ENCODE data around the gene TMEM243.

DNA sequence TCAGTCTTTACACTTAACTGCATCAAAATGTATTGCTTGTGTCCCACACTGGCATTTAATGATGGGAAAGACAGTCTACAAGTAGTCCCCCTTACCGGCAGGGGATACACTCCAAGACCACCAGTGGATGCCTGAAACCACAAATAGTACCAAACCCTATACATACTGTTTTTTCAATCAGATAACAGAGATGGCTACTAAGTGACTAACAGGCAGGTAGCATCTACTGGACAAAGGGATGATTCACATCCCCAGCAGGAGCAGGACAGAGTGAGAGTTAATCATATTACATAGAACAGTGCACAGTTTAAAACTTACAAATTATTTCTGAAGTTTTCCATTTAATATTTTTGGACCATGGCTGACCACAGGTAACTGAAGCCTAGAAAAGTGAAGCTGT lies 13.2 kb downstream of the TMEM243 start:
- TF ChIP-seq, protein P1, sequence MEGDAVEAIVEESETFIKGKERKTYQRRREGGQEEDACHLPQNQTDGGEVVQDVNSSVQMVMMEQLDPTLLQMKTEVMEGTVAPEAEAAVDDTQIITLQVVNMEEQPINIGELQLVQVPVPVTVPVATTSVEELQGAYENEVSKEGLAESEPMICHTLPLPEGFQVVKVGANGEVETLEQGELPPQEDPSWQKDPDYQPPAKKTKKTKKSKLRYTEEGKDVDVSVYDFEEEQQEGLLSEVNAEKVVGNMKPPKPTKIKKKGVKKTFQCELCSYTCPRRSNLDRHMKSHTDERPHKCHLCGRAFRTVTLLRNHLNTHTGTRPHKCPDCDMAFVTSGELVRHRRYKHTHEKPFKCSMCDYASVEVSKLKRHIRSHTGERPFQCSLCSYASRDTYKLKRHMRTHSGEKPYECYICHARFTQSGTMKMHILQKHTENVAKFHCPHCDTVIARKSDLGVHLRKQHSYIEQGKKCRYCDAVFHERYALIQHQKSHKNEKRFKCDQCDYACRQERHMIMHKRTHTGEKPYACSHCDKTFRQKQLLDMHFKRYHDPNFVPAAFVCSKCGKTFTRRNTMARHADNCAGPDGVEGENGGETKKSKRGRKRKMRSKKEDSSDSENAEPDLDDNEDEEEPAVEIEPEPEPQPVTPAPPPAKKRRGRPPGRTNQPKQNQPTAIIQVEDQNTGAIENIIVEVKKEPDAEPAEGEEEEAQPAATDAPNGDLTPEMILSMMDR (IDR thresholded peaks at IDR 0.05) = no peak
- TF ChIP-seq POLR2A (IDR thresholded peaks at IDR 0.05) = no peak

All from uterus (tissue), 2 donors.